GM06990 (cell line): Measurements from ENCODE around the gene VEGFA.

Experiments used
- DNase-seq: peaks from one replicate; pipeline ENCODE4 v3.0.0-alpha.2; 2011; ENCODE audit not compliant: insufficient read length; ENCODE audit errors: extremely low read depth
- H3K27me3 ChIP-seq: replicated peaks from 2 replicates; pipeline ENCODE4 v1.6.0; 2011; ENCODE audit warnings: low read length; ENCODE audit not compliant: control insufficient read depth, insufficient read depth
- H3K36me3 ChIP-seq: 2 replicates; pipeline ENCODE4 v1.5.1; 2011; ENCODE audit warnings: low read length; ENCODE audit not compliant: control insufficient read depth, insufficient read depth
- H3K4me3 ChIP-seq: replicated peaks from 2 replicates; pipeline ENCODE4 v1.5.1; 2011; ENCODE audit warnings: low read depth, mild to moderate bottlenecking, control low read depth, low read length
- CTCF ChIP-seq: IDR thresholded peaks from 2 replicates; pipeline ENCODE4 v1.5.1; 2011; ENCODE audit warnings: low read length, control low read depth, mild to moderate bottlenecking, inconsistent platforms; ENCODE audit not compliant: insufficient read depth, poor library complexity, severe bottlenecking

VEGFA gene

GRCh38 chr6:43740321-43740960, 29.6 kb upstream of the VEGFA start:
- H3K4me3 ChIP-seq, result no peak overlapping the region
- no peak for DNase-seq
- TF ChIP-seq CTCF, result no peak
- H3K36me3 ChIP-seq, result no peaks in the 10 kb centered on the region
- no peaks in the 10 kb centered on the region for H3K27me3 ChIP-seq

GRCh38 chr6:43740961-43741764, 28.8 kb upstream of the VEGFA start:
- H3K27me3 ChIP-seq, result no peaks in the 10 kb centered on the region
- no peak for DNase-seq
- no peak for TF ChIP-seq CTCF
- no peak overlapping the region for H3K4me3 ChIP-seq
- no peaks in the 10 kb centered on the region for H3K36me3 ChIP-seq

GRCh38 chr6:43741829-43742228, 28.2 kb upstream of the VEGFA start:
- no peaks in the 10 kb centered on the region for H3K27me3 ChIP-seq
- DNase-seq, result no peak
- no peak overlapping the region for H3K4me3 ChIP-seq
- no peaks in the 10 kb centered on the region for H3K36me3 ChIP-seq
- TF ChIP-seq CTCF, result no peak

- H3K4me3 ChIP-seq, result no peak overlapping the region
Observed at GRCh38 chr6:43742285-43742684, 27.7 kb upstream of the VEGFA start.

GRCh38 chr6:43742931-43743632, 26.9 kb upstream of the VEGFA start:
- TF ChIP-seq CTCF, result no peak
- H3K27me3 ChIP-seq, result no peaks in the 10 kb centered on the region
- no peak overlapping the region for H3K4me3 ChIP-seq
- H3K36me3 ChIP-seq, result no peaks in the 10 kb centered on the region
- DNase-seq, result no peak

More at GRCh38 chr6:43742285-43742684, 27.7 kb upstream of the VEGFA start:
- no peak for DNase-seq
- TF ChIP-seq CTCF, result no peak
- H3K27me3 ChIP-seq, result no peaks in the 10 kb centered on the region
- H3K36me3 ChIP-seq, result no peaks in the 10 kb centered on the region
